Measurements from ENCODE around the gene GNL3.

GNL3 gene

DNA sequence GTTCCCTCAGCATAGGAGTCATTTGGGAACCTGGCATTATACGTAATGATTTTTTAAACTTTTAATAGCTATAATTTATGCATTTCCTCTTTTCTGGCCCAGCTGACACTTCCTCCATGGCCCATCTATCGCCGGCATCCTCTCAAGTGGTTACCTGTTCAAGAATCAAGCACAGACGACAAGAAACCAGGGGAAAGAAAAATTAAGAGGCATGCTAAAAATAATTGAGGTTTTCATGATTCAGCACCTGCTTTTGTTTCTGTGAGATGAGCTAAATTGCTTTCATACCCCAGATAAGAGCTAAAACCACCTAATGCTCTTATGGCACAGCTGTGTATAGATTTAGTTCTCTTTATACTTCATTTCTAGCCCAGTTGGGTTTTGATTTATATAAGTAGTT lies 21.8 kb downstream of the GNL3 start:
- H3K4me3 ChIP-seq (ENCODE audit: low read length): peak overlapping the region; percentile 99
- peaks cover 5% of the 10 kb centered on the region for H3K4me1 ChIP-seq (ENCODE audit: control insufficient read depth, low read depth, low read length)
- H3K36me3 ChIP-seq (ENCODE audit: control insufficient read depth, low read depth, low read length): peaks cover 12% of the 10 kb centered on the region
- no peaks in the 10 kb centered on the region for H3K9me3 ChIP-seq (ENCODE audit: control insufficient read depth, low read depth, low read length)
- no peak overlapping the region for H3K9ac ChIP-seq (ENCODE audit: low read length)
- no peak overlapping the region for H3K27ac ChIP-seq (ENCODE audit: low read length)
- no peaks in the 10 kb centered on the region for H3K27me3 ChIP-seq (ENCODE audit: control insufficient read depth, insufficient read depth, low read length)

DNA sequence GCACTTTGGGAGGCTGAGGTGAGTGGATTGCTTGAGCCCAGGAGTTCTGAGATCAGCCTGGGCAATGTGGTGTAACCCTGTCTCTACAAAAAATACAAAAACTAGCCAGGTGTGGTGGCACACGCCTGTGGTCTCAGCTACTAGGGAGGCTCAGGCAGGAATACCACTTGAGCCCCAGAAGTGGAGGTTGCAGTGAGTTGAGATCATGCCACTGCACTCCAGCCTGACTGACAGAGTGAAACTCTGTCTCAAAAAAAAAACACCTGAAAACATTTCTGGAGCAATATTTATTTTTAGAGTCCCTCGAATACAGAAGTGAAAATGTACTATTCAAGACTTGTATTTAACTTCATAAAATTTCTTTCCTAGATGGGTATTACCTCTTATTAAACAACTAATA lies 24.7 kb downstream of the GNL3 start:
- no peak overlapping the region for H3K4me3 ChIP-seq (ENCODE audit: low read length)
- H3K9me3 ChIP-seq (ENCODE audit: control insufficient read depth, low read depth, low read length): no peaks in the 10 kb centered on the region
- no peak overlapping the region for H3K9ac ChIP-seq (ENCODE audit: low read length)
- H3K27ac ChIP-seq (ENCODE audit: low read length): no peak overlapping the region
- H3K4me1 ChIP-seq (ENCODE audit: control insufficient read depth, low read depth, low read length): peaks cover 4% of the 10 kb centered on the region
- H3K36me3 ChIP-seq (ENCODE audit: control insufficient read depth, low read depth, low read length): peaks cover 12% of the 10 kb centered on the region
- H3K27me3 ChIP-seq (ENCODE audit: control insufficient read depth, insufficient read depth, low read length): no peaks in the 10 kb centered on the region

DNA sequence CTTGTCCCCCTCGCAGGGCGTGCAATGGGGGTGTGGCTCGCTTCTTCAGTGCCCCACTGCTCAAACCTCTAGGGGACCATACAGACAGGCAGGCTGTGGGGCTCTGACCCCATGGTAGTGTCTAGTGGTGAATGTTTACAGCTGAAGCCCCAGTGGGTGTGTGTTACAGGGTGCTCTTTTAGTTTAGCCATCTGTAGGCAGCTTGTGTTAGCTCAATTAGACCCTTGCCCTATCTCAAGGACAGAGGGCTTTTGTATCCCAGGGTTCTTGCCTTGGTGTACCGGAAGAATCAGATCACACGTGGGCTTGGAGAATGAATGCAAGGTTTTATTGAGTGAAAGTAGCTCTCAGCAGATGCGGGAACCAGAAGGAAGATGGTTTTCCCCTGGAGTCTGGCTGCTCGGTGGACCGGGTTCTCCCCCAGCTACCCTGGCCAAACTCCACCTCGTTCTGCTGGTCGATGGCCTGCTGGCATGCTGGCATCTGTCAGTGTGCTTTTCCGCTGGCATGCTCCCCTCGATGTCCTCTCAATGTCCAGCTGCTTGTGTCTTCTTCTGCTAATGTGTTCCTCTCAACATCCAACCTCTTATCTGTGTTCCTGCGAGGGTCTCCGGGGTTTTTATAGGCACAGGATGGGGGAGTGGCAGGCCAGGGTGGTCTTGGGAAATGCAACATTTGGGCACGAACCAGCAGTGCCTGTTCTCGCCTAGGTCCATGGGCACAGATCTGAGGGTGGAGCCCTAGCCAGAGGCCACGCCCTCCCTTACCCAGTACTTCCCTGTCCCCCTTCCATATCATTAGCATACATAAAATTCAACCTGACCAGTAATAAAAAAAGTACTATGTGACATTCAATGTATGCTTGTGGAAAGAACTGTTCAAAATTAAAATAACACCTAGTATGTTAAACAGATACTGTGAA lies 26.7 kb downstream of the GNL3 start:
- H3K27me3 ChIP-seq (ENCODE audit: control insufficient read depth, insufficient read depth, low read length): no peaks in the 10 kb centered on the region
- H3K9ac ChIP-seq (ENCODE audit: low read length): no peak overlapping the region
- peaks cover 4% of the 10 kb centered on the region for H3K4me1 ChIP-seq (ENCODE audit: control insufficient read depth, low read depth, low read length)
- H3K4me3 ChIP-seq (ENCODE audit: low read length): no peak overlapping the region
- H3K27ac ChIP-seq (ENCODE audit: low read length): no peak overlapping the region
- peaks cover 12% of the 10 kb centered on the region for H3K36me3 ChIP-seq (ENCODE audit: control insufficient read depth, low read depth, low read length)
- H3K9me3 ChIP-seq (ENCODE audit: control insufficient read depth, low read depth, low read length): no peaks in the 10 kb centered on the region

DNA sequence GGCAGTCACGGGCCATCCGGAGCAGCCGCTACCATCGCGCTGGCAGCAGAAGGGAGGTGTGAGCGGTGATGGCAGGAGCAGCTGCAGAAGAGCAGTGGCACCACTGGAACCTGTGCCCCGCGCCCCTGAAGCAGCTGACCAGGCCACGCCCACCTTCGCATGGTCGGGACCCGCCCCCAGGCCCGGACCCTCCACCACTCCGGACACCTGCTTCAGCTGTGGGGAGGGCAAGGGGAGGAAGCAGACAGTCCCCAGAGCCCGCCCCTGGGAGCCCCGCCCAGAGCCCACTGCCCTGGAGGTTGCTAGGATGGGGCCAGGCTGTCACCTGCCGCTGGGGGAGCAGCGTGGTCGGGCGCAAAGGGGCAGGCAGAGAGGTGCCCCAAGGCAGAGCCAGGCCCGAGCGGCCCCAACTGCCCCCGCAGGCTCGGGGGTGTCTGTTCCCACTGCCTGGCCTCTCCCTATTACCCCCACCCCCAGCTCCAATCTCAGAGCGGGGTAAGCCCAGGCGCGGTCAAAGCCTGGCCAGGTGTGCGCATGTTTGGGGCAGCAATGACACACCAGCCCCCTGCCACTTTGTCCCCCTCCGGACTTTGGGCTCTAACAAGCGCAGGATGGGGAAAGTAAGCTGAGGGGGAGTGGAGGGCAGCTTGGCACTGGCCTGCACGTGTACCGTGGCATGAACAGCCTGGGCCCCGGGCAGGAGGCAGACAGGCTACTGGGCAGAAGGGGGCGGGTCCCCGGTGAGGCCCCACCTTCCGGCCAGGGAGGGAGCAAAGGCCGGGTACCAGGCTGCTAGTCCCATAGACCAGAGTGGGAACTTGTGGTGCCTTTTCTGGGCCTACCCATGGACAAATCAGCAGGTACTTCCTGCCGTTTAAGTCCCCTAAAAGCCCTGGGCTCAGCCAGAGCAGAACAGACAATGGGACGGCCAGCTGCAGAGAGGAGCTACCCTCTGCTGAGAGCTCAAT lies 28.8 kb downstream of the GNL3 start:
- H3K9me3 ChIP-seq (ENCODE audit: control insufficient read depth, low read depth, low read length): no peaks in the 10 kb centered on the region
- peaks cover 4% of the 10 kb centered on the region for H3K4me1 ChIP-seq (ENCODE audit: control insufficient read depth, low read depth, low read length)
- no peaks in the 10 kb centered on the region for H3K27me3 ChIP-seq (ENCODE audit: control insufficient read depth, insufficient read depth, low read length)
- H3K4me3 ChIP-seq (ENCODE audit: low read length): peak overlapping the region; percentile 73
- no peak overlapping the region for H3K27ac ChIP-seq (ENCODE audit: low read length)
- peak overlapping the region; percentile 37 for H3K9ac ChIP-seq (ENCODE audit: low read length)
- peaks cover 4% of the 10 kb centered on the region for H3K36me3 ChIP-seq (ENCODE audit: control insufficient read depth, low read depth, low read length)

DNA sequence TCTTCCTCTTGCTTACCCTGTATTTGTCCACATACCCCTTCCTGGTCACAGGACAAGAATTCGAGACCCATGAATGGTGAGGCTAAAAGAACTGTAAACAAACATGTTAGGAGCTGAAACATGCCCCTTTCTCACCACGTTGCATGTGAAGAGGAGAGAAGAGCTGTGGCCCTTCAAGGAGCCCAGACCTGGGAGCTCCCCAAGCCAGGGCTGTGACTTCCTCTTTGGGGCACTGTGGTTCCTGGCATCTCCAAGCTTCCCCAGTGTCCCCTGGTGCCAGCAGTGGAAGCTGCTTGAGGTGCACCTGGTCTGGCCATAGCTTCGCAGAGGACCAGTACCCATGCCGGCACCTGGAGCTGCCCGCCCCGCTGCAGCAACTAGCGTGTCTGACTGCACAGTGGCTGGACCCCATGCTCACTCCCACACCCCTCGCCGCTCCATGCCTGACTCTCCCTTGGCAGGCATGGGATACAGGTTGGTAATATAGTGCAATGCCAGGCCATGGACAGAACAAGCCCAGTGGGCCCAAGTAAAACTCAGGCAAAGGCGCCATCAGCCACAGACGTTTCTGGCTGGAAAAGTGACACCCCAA lies 30.0 kb downstream of the GNL3 start:
- no peak overlapping the region for H3K4me3 ChIP-seq (ENCODE audit: low read length)
- no peak overlapping the region for H3K27ac ChIP-seq (ENCODE audit: low read length)
- H3K4me1 ChIP-seq (ENCODE audit: control insufficient read depth, low read depth, low read length): peaks cover 4% of the 10 kb centered on the region
- H3K9ac ChIP-seq (ENCODE audit: low read length): no peak overlapping the region
- H3K36me3 ChIP-seq (ENCODE audit: control insufficient read depth, low read depth, low read length): peaks cover 4% of the 10 kb centered on the region
- H3K27me3 ChIP-seq (ENCODE audit: control insufficient read depth, insufficient read depth, low read length): no peaks in the 10 kb centered on the region
- no peaks in the 10 kb centered on the region for H3K9me3 ChIP-seq (ENCODE audit: control insufficient read depth, low read depth, low read length)

DNA sequence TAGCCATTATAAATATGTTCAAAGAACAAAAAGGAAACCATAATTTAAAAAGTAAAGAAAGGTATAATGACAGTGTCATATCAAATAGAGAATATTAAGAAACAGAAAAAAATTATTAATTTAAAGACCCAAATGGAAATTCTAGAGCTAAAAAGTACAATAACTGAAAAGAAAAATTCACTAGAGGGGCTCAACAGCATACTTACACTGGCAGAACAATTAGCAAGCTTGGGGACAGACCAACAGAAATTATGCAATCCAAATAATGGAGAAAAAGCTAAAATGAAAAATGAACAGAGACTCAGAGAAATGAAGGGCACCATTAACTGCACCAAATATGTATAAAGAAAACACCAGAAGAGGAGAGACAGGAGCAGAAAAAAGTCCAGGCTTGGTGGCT lies 33.8 kb downstream of the GNL3 start:
- Histone ChIP-seq H3K36me3 (ENCODE audit: control insufficient read depth, low read depth, low read length) (peaks cover 7% of the 10 kb centered on the region), H3K27me3 (ENCODE audit: control insufficient read depth, insufficient read depth, low read length) (no peaks in the 10 kb centered on the region), H3K4me1 (ENCODE audit: control insufficient read depth, low read depth, low read length) (no peaks in the 10 kb centered on the region), H3K9me3 (ENCODE audit: control insufficient read depth, low read depth, low read length) (no peaks in the 10 kb centered on the region), H3K9ac (ENCODE audit: low read length) (no peak overlapping the region), H3K27ac (ENCODE audit: low read length) (no peak overlapping the region), H3K4me3 (ENCODE audit: low read length) (no peak overlapping the region)

DNA sequence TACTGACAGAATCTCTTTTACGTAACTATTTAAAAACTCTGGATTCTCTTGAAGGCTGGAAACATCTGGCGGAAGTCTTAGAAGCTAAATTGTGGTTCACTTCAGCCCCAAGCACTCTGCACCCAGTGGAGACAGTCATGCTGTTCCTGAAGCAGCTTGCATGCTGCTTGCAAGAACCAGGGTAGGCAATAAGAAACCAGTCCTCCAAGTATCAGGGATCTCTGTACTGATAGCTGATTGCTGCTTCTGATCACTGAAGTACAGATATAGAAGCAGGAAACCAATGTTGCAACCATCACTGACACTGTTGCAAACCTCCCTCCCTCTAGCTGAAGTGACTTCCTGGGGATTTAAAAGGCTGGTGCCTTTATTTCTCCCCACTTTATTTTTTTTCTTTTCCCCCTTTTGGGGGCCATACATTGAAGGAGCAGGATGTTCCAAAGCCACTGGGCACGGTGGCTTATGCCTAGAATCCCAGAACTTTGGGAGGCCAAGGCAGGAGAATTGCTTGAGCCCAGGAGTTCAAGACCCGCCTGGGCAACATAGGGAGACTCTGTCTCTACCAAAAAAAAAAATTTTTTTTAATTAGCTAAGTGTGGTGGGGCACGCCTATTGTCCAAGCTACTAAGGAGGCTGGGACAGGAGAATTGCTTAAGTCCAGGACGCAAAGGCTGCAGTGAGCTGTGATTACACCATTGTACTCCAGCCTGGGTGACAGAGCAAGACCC lies 35.3 kb downstream of the GNL3 start:
- no peak overlapping the region for H3K9ac ChIP-seq (ENCODE audit: low read length)
- H3K9me3 ChIP-seq (ENCODE audit: control insufficient read depth, low read depth, low read length): no peaks in the 10 kb centered on the region
- H3K36me3 ChIP-seq (ENCODE audit: control insufficient read depth, low read depth, low read length): peaks cover 7% of the 10 kb centered on the region
- H3K27me3 ChIP-seq (ENCODE audit: control insufficient read depth, insufficient read depth, low read length): no peaks in the 10 kb centered on the region
- H3K4me3 ChIP-seq (ENCODE audit: low read length): no peak overlapping the region
- no peak overlapping the region for H3K27ac ChIP-seq (ENCODE audit: low read length)
- H3K4me1 ChIP-seq (ENCODE audit: control insufficient read depth, low read depth, low read length): no peaks in the 10 kb centered on the region

DNA sequence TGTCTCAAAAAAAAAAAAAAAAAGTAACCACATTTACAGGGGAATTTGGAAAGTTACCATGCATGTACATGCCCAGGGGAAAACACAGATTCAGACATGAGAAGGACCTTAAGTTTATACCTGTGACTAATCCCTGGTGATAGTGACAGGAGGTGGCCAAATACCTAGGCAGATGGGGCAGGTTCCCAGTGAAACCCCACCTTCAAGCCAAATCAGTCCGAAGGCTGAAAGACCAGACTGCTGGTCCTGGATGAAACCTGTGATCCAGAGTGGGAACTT lies 35.8 kb downstream of the GNL3 start:
- no peak overlapping the region for H3K4me3 ChIP-seq (ENCODE audit: low read length)
- H3K27me3 ChIP-seq (ENCODE audit: control insufficient read depth, insufficient read depth, low read length): no peaks in the 10 kb centered on the region
- no peak overlapping the region for H3K27ac ChIP-seq (ENCODE audit: low read length)
- H3K4me1 ChIP-seq (ENCODE audit: control insufficient read depth, low read depth, low read length): no peaks in the 10 kb centered on the region
- no peak overlapping the region for H3K9ac ChIP-seq (ENCODE audit: low read length)
- H3K9me3 ChIP-seq (ENCODE audit: control insufficient read depth, low read depth, low read length): no peaks in the 10 kb centered on the region
- peaks cover 7% of the 10 kb centered on the region for H3K36me3 ChIP-seq (ENCODE audit: control insufficient read depth, low read depth, low read length)

DNA sequence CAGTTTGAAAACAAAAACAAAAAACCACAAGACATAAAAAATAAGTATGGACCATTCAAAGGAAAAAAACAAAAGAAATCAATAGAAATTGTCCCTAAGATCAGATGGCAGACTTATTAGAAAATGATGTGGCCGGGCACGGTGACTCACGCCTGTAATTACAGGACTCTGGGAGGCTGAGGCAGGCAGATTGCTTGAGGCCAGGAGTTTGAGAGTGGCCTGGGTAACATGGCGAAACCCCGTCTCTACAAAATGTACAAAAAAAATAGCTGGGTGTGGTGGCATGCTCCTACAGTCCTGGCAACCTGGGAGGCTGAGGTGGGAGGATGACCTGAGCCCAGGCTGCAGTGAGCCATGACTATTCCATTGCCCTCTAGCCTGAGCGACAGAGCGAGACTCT lies 36.7 kb downstream of the GNL3 start:
- H3K27ac ChIP-seq (ENCODE audit: low read length): no peak overlapping the region
- no peaks in the 10 kb centered on the region for H3K27me3 ChIP-seq (ENCODE audit: control insufficient read depth, insufficient read depth, low read length)
- no peak overlapping the region for H3K9ac ChIP-seq (ENCODE audit: low read length)
- no peaks in the 10 kb centered on the region for H3K9me3 ChIP-seq (ENCODE audit: control insufficient read depth, low read depth, low read length)
- H3K4me3 ChIP-seq (ENCODE audit: low read length): no peak overlapping the region
- H3K4me1 ChIP-seq (ENCODE audit: control insufficient read depth, low read depth, low read length): no peaks in the 10 kb centered on the region
- H3K36me3 ChIP-seq (ENCODE audit: control insufficient read depth, low read depth, low read length): peaks cover 7% of the 10 kb centered on the region

DNA sequence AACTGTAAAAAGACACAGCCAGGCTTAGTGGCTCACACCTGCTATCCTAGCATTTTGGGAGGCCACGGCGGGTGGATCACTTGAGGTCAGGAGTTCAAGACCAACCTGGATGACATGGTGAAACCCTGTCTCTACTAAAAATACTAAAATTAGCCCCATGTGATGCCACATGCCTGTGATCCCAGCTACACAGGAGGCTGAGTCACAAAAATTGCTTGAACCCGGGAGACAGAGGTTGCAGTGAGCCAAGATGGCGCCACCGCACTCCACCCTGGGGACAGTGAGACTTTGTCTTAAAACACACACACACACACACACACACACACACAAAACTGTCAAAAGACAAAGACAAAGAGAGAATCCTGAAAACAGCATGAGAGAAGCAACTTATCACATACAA lies 38.1 kb downstream of the GNL3 start:
- H3K4me3 ChIP-seq (ENCODE audit: low read length): no peak overlapping the region
- no peak overlapping the region for H3K9ac ChIP-seq (ENCODE audit: low read length)
- H3K27me3 ChIP-seq (ENCODE audit: control insufficient read depth, insufficient read depth, low read length): no peaks in the 10 kb centered on the region
- H3K27ac ChIP-seq (ENCODE audit: low read length): no peak overlapping the region
- H3K36me3 ChIP-seq (ENCODE audit: control insufficient read depth, low read depth, low read length): peaks cover 6% of the 10 kb centered on the region
- no peaks in the 10 kb centered on the region for H3K4me1 ChIP-seq (ENCODE audit: control insufficient read depth, low read depth, low read length)
- H3K9me3 ChIP-seq (ENCODE audit: control insufficient read depth, low read depth, low read length): no peaks in the 10 kb centered on the region

DNA sequence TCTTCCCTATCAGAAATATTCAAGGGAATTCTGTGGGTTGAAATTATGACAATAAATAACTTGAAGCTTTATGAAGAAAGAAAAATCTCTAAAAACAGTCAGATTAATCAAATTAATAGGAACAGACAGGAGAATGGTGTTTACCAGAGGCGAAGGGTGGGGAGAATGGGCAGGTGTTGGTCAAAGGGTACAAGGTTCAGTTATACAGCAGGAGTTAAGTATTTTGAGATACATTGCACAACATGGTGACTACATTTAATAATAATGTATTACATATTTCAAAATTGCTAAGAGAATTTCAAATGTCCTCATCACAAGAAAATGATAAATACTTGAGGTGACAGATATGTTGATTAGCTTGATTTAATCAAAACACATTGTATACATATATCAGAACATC lies 38.7 kb downstream of the GNL3 start:
- Histone ChIP-seq H3K36me3 (ENCODE audit: control insufficient read depth, low read depth, low read length) (peaks cover 3% of the 10 kb centered on the region), H3K9me3 (ENCODE audit: control insufficient read depth, low read depth, low read length) (no peaks in the 10 kb centered on the region), H3K9ac (ENCODE audit: low read length) (no peak overlapping the region), H3K4me1 (ENCODE audit: control insufficient read depth, low read depth, low read length) (no peaks in the 10 kb centered on the region), H3K27me3 (ENCODE audit: control insufficient read depth, insufficient read depth, low read length) (no peaks in the 10 kb centered on the region), H3K27ac (ENCODE audit: low read length) (no peak overlapping the region), H3K4me3 (ENCODE audit: low read length) (no peak overlapping the region)
